GM12874 (cell line): ENCODE data around the gene IQCH.

Source experiments
- CTCF ChIP-seq: IDR thresholded peaks from 2 replicates; pipeline ENCODE4 v1.5.1; 2011; ENCODE audit warnings: low read depth, mild to moderate bottlenecking, control low read depth, low read length, moderate library complexity; ENCODE audit not compliant: insufficient read depth

The IQCH gene

GRCh38 chr15:67232591-67232990, 22.0 kb upstream of the IQCH start:
- no peak for TF ChIP-seq CTCF

- peak; percentile 16; the same call in 1 of the 2 replicates for TF ChIP-seq CTCF
These were observed 14.1 kb upstream of the IQCH start for GRCh38 chr15:67240235-67241131.

- no peak for TF ChIP-seq CTCF
These were observed 13.3 kb upstream of the IQCH start for GRCh38 chr15:67241132-67241855.

- TF ChIP-seq CTCF, result no peak
These were observed 11.9 kb upstream of the IQCH start for GRCh38 chr15:67242708-67243111.

GRCh38 chr15:67244971-67245478, 9.6 kb upstream of the IQCH start:
- TF ChIP-seq CTCF, result no peak

- TF ChIP-seq CTCF, result no peak
These were observed 6.5 kb upstream of the IQCH start for GRCh38 chr15:67248011-67248505.

GRCh38 chr15:67249830-67250229, 4.8 kb upstream of the IQCH start:
- TF ChIP-seq CTCF, result no peak
